Measurements from ENCODE around the gene MAGOHB. TPM values are rescaled to one million over a fixed set of nuclear protein-coding genes. Genes with fewer than 3 reads are reported as not detected.

Gene MAGOHB
- total RNA-seq = 15.0 and 22.9 TPM in 2 replicates

DNA sequence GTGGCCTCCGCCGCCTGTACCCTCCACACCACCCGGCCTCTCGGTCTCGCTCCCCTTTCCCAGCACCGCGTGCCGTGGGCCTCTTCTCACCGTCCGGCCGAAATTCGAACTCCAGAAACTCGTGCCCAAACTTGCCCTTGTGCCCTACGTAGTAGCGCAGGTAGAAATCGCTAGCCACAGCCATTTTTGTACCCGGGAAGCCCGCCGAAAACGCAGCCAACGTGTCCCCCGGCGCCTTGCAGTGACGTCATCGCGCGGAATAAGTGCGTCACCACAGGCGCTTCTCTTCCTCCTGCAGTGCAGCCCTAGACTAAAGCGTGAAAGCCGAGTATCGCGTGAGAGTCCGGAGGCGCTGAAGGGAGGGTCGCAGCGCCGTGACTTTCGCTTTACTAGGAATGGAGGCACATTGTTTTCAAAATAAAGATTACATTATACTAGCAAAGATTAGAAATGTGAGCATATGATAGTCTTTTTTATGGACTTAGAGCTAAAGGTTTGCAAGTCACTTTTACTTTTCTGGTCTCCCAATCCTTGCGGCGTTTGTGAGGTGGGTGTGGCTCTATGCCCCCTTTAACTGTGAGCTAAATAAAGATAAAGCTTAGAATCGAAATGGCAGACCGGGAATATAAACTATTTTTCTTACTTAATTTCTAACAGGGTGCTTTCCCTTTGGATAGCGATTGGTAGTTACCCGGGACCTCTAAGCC is at the start of gene MAGOHB:
MAGOHB (minus strand) TSS at position 261 of the 707 bp plus-strand sequence; CDS start at position 184, 77 bp downstream.

Other genes with a start within 250 kb of the MAGOHB start
- not detected in 2 replicates for gene KLRK1, start 223.6 kb downstream of the MAGOHB start, total RNA-seq
- not detected in 2 replicates for gene KLRC4, start 203.9 kb downstream of the MAGOHB start, total RNA-seq
- not detected in 2 replicates for gene KLRC3, start 193.0 kb downstream of the MAGOHB start, total RNA-seq
- 0.43 TPM in 1 of 2 replicates, not detected in the other for gene KLRC2, start 177.6 kb downstream of the MAGOHB start, total RNA-seq
- not detected in 2 replicates for gene KLRC1, start 160.2 kb downstream of the MAGOHB start, total RNA-seq
- 0.34 and 0.95 TPM in 2 replicates for gene EIF2S3B, start 107.7 kb downstream of the MAGOHB start, total RNA-seq
- 0.16 and 0.69 TPM in 2 replicates for gene STYK1, start 60.4 kb upstream of the MAGOHB start, total RNA-seq
- 72.3 and 86.2 TPM in 2 replicates for gene YBX3, start 109.7 kb upstream of the MAGOHB start, total RNA-seq
- gene TAS2R7, start 189.0 kb upstream of the MAGOHB start, total RNA-seq = not detected in 2 replicates
- 0.26 TPM in 1 of 2 replicates, not detected in the other for gene TAS2R8, start 193.7 kb upstream of the MAGOHB start, total RNA-seq
- gene TAS2R9, start 196.6 kb upstream of the MAGOHB start, total RNA-seq = 0.09 and 0.16 TPM in 2 replicates
- 0.60 and 1.3 TPM in 2 replicates for gene TAS2R10, start 212.7 kb upstream of the MAGOHB start, total RNA-seq
- gene PRR4, start 235.9 kb upstream of the MAGOHB start, total RNA-seq = 0.32 and 0.60 TPM in 2 replicates

Measured in bronchial smooth muscle cell (primary cell).